Fibroblast of lung (primary cell): ENCODE results near the gene MYO1E.

ENCODE experiments used
- EZH2 ChIP-seq: IDR thresholded peaks from 2 replicates; pipeline ENCODE4 v1.5.1; 2012; ENCODE audit warnings: low read length, control low read depth, mild to moderate bottlenecking; ENCODE audit errors: missing control alignments
- TF ChIP-seq, protein P1 (sequence below), 2 donors: IDR thresholded peaks in 1 of 2; conservative IDR thresholded peaks in 1 of 2; 1 replicate in 1 of 2; 2 replicates in 1 of 2; pipeline ENCODE4 v1.5.1; 2011 to 2012; ENCODE audit warnings: low read length in 2 of 2, control low read depth in 1 of 2, inconsistent platforms in 1 of 2, low read depth in 1 of 2, mild to moderate bottlenecking in 1 of 2

DNA sequence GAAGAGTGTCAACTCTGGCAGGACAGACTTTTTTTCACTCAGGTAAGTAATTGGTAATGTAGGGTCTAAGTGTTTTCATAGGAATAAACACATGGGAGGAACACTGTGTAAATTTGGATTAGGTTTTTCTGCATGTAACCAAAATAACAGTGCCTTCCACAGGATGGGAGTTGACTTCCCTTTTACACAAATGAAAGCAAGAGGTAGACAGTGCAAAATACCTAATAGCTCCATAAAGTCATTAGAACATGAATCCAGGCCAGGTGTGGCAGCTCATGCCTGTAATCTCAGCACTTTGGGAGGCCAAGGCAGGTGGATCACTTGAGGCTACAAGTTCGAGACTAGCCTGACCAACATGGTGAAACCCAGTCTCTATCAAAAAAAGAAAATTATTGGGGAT lies 25.5 kb upstream of the MYO1E start:
- TF ChIP-seq, protein P1, sequence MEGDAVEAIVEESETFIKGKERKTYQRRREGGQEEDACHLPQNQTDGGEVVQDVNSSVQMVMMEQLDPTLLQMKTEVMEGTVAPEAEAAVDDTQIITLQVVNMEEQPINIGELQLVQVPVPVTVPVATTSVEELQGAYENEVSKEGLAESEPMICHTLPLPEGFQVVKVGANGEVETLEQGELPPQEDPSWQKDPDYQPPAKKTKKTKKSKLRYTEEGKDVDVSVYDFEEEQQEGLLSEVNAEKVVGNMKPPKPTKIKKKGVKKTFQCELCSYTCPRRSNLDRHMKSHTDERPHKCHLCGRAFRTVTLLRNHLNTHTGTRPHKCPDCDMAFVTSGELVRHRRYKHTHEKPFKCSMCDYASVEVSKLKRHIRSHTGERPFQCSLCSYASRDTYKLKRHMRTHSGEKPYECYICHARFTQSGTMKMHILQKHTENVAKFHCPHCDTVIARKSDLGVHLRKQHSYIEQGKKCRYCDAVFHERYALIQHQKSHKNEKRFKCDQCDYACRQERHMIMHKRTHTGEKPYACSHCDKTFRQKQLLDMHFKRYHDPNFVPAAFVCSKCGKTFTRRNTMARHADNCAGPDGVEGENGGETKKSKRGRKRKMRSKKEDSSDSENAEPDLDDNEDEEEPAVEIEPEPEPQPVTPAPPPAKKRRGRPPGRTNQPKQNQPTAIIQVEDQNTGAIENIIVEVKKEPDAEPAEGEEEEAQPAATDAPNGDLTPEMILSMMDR (conservative IDR thresholded peaks at IDR 0.05 in 1 of 2, IDR thresholded peaks at IDR 0.05 in 1 of 2; ENCODE audit: low read depth in 1 of 2, low read length in 2 of 2): no peak
- no peak for TF ChIP-seq EZH2
